Mesodermal cell (in vitro differentiated cells): Measurements from ENCODE around the gene NDOR1.

ENCODE experiments used
- H3K27ac ChIP-seq: 2 replicates; pipeline ENCODE4 v1.7.0; 2013; ENCODE audit warnings: mild to moderate bottlenecking, low read depth, low read length, moderate library complexity; ENCODE audit not compliant: severe bottlenecking
- H3K36me3 ChIP-seq: 2 replicates; pipeline ENCODE4 v1.7.1; 2013; ENCODE audit warnings: mild to moderate bottlenecking, low read length, moderate library complexity; ENCODE audit not compliant: control insufficient read depth, insufficient read depth
- H3K4me1 ChIP-seq: one replicate; pipeline ENCODE4 v1.7.1; 2013; ENCODE audit warnings: mild to moderate bottlenecking, low read length; ENCODE audit not compliant: insufficient read depth, control insufficient read depth, poor library complexity, severe bottlenecking
- H3K4me3 ChIP-seq: 2 replicates; pipeline ENCODE4 v1.7.0; 2013; ENCODE audit warnings: low read length, control low read depth, mild to moderate bottlenecking; ENCODE audit not compliant: insufficient read depth, poor library complexity, severe bottlenecking; ENCODE audit errors: extremely low read depth
- H3K9me3 ChIP-seq: 2 replicates; pipeline ENCODE4 v1.7.1; 2013; ENCODE audit warnings: mild to moderate bottlenecking, low read length, moderate library complexity; ENCODE audit not compliant: control insufficient read depth
- WGBS, 2 experiments: methylation state at CpG; one replicate each; pipeline ENCODE4 v1.1.5; 2013; ENCODE audit warnings: missing lambda C conversion rate in 2 of 2; ENCODE audit not compliant: insufficient coverage in 2 of 2; 5-methylcytosine and 5-hydroxymethylcytosine counted together

Gene NDOR1

DNA sequence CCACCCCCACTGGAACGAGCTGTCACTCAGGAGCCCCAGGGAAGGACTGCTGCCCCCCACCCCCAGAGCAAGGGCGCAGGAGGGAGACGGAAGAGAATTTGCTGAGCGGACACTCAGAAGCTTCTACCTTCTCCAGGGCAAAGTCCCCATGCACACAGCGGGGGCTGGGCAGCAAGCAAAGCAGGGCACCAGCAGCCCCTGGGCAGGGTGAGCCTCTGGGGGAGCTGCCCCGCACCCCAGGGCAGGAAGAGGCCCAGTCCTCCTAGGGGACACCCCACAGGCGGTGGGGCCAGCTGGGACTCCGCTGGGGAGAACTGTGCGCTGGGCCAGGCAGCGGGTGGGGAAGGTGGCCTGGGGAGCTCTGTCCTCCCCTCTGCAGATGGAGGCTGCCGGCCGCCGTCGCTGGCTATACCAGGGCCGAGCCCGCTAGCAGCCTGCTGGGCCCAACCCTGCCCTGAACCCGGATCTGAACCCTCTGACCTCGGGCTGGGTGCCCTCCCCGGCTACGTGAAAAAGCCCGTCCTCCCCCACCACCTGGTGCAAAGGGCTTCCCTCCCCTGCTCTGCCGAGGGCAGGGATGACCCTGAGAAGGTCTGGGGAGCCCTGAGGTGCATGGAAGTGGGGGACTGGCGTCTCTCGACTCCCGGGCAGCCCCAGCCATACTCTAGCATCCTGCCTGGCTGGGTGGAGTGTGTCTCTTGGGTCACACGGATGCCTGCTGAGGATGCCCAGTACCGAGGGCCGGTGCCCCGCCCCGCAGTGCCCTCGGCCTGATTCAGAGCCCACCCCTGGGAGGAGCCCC lies 24.6 kb downstream of the NDOR1 start:
- no peaks in the 10 kb centered on the region for H3K9me3 ChIP-seq
- H3K4me3 ChIP-seq = no peak overlapping the region
- no peak overlapping the region for H3K27ac ChIP-seq
- H3K36me3 ChIP-seq = no peaks in the 10 kb centered on the region
- WGBS, 2 experiments = 82 to 87% methylated on average over 13 to 27 of the region's 31 CpGs
- H3K4me1 ChIP-seq = peaks cover 4% of the 10 kb centered on the region

GRCh38 chr9:137230705-137231371 lies 25.3 kb downstream of the NDOR1 start, which contains the start of gene SLC34A3:
Gene SLC34A3 (plus strand): TSS chr9:137230901. CDS start chr9:137231703, 802 bp downstream.
- Histone ChIP-seq H3K36me3 (no peaks in the 10 kb centered on the region), H3K4me1 (peaks cover 4% of the 10 kb centered on the region), H3K27ac (no peak within 1 kb of the TSS), H3K4me3 (no peak within 1 kb of the TSS), H3K9me3 (no peaks in the 10 kb centered on the region)
- 89 to 92% methylated on average over 10 to 14 of the region's 14 CpGs for WGBS, 2 experiments

GRCh38 chr9:137231372-137232039 lies 26.0 kb downstream of the NDOR1 start:
- H3K9me3 ChIP-seq = no peaks in the 10 kb centered on the region
- H3K27ac ChIP-seq = no peak overlapping the region
- WGBS, 2 experiments = 93% methylated on average over 20 to 21 of the region's 23 CpGs
- peaks cover 4% of the 10 kb centered on the region for H3K4me1 ChIP-seq
- no peak overlapping the region for H3K4me3 ChIP-seq
- H3K36me3 ChIP-seq = no peaks in the 10 kb centered on the region

DNA sequence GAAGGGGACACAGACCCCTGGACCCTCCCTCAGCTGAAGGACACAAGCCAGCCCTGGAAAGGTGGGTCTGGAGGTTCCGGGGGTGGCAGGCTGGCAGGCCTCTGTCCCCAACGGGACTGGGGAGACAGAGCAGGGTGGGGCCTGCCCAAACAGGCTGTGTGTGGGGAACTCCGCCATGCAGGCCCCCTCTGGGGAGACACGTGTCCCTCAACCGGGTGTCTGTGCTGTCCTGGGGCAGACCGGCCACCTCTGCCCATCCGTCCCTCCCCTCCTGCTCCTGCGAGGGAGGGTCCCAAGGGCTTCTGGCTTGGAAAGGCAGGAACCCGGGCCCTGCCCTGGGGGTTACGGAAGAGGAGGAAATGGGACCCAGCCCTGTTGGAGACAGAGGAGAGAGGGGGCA lies 26.6 kb downstream of the NDOR1 start:
- H3K4me3 ChIP-seq = no peak overlapping the region
- no peak overlapping the region for H3K27ac ChIP-seq
- no peaks in the 10 kb centered on the region for H3K9me3 ChIP-seq
- H3K4me1 ChIP-seq = peaks cover 9% of the 10 kb centered on the region
- no peaks in the 10 kb centered on the region for H3K36me3 ChIP-seq
- WGBS, 2 experiments = 89 to 94% methylated on average over 7 to 9 of the region's 10 CpGs

- Histone ChIP-seq H3K27ac (no peak overlapping the region), H3K4me3 (no peak overlapping the region), H3K4me1 (peaks cover 9% of the 10 kb centered on the region), H3K36me3 (no peaks in the 10 kb centered on the region), H3K9me3 (no peaks in the 10 kb centered on the region)
- WGBS, 2 experiments = 90 to 92% methylated on average over 24 of the region's 24 CpGs
Observed at GRCh38 chr9:137232510-137232909, 27.0 kb downstream of the NDOR1 start.

- no peaks in the 10 kb centered on the region for H3K36me3 ChIP-seq
- H3K4me3 ChIP-seq = no peak overlapping the region
- H3K9me3 ChIP-seq = no peaks in the 10 kb centered on the region
- H3K4me1 ChIP-seq = peaks cover 9% of the 10 kb centered on the region
- H3K27ac ChIP-seq = no peak overlapping the region
- 94% methylated on average over 25 to 35 of the region's 40 CpGs for WGBS, 2 experiments
Observed at GRCh38 chr9:137233143-137233980, 27.9 kb downstream of the NDOR1 start.

DNA sequence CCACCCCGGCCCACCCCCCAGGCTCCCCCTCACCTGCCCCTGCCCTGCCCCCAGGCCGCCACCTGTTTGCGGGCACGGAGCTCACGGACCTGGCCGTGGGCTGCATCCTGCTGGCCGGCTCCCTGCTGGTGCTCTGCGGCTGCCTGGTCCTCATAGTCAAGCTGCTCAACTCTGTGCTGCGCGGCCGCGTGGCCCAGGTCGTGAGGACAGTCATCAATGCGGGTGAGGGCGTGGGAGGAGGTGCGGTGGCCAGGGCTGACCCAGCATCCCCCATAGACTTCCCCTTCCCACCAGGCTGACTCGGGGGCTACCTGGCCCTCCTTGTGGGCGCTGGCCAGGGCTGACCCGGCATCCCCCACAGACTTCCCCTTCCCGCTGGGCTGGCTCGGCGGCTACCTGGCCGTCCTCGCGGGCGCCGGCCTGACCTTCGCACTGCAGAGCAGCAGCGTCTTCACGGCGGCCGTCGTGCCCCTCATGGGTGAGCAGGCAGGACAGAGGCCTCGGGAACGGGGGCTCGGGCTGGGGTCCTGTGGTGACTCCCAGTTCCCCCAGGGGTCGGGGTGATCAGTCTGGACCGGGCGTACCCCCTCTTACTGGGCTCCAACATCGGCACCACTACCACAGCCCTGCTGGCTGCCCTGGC lies 28.7 kb downstream of the NDOR1 start:
- WGBS, 2 experiments = 89 to 92% methylated on average over 11 to 38 of the region's 40 CpGs
- H3K36me3 ChIP-seq = no peaks in the 10 kb centered on the region
- H3K4me3 ChIP-seq = no peak overlapping the region
- no peaks in the 10 kb centered on the region for H3K9me3 ChIP-seq
- no peak overlapping the region for H3K27ac ChIP-seq
- H3K4me1 ChIP-seq = peaks cover 9% of the 10 kb centered on the region

GRCh38 chr9:137234758-137235423 lies 29.4 kb downstream of the NDOR1 start:
- 83 to 87% methylated on average over 13 to 16 of the region's 18 CpGs for WGBS, 2 experiments
- H3K36me3 ChIP-seq = no peaks in the 10 kb centered on the region
- H3K4me1 ChIP-seq = peaks cover 6% of the 10 kb centered on the region
- no peak overlapping the region for H3K27ac ChIP-seq
- H3K4me3 ChIP-seq = no peak overlapping the region
- H3K9me3 ChIP-seq = no peaks in the 10 kb centered on the region

DNA sequence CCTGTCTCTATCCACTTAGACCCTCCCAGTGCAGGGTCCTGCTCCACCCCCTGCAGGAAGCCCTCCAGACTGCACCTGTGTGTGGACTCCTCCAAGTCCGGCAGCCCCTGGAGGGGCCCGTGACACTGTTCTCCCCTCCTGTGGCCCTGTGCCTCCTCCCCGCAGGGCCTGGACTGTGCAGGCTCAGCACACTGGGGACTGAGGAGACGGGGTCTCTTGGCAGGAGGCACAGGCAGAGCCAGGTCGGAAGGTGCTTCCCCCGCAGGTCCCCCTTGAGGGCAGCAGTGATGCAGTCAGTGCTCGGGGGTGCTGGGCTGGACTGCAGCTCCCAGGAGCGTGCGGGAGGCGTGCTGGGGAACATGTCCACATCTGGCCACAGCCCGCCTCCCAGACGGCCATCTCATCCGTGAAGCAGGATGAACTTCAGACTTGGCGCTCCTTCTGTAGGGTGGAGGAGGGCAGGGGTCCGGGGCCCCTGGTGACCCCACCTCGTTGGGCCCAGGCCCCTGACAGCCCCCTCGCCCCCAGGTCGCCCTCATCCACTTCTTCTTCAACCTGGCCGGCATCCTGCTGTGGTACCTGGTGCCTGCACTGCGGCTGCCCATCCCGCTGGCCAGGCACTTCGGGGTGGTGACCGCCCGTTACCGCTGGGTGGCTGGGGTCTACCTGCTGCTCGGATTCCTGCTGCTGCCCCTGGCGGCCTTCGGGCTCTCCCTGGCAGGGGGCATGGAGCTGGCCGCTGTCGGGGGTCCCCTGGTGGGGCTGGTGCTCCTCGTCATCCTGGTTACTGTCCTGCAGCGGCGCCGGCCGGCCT lies 30.1 kb downstream of the NDOR1 start:
- no peaks in the 10 kb centered on the region for H3K36me3 ChIP-seq
- WGBS, 2 experiments = 84 to 88% methylated on average over 31 to 32 of the region's 35 CpGs
- H3K4me1 ChIP-seq = peaks cover 5% of the 10 kb centered on the region
- no peaks in the 10 kb centered on the region for H3K9me3 ChIP-seq
- no peak overlapping the region for H3K27ac ChIP-seq
- H3K4me3 ChIP-seq = no peak overlapping the region
